C1 segment of cervical spinal cord (tissue), 14 donors: ENCODE results near the gene TSC1.

Source experiments
- DNase-seq, 14 donors: peaks; one replicate each; lab custom pipeline; 2025; lab: John Stamatoyannopoulos, UW

Gene TSC1

GRCh38 chr9:132937463-132937901 lies 6.9 kb downstream of the TSC1 start:
- DNase-seq, result no peak

GRCh38 chr9:132935026-132935425 lies 9.4 kb downstream of the TSC1 start:
- DNase-seq, result no peak

GRCh38 chr9:132931178-132931735 lies 13.2 kb downstream of the TSC1 start:
- DNase-seq, result no peak

- no peak for DNase-seq
Measured at GRCh38 chr9:132927704-132928103, 16.7 kb downstream of the TSC1 start.

GRCh38 chr9:132923346-132923902 lies 21.0 kb downstream of the TSC1 start:
- DNase-seq, result no peak

- DNase-seq, result no peak
Measured at GRCh38 chr9:132919614-132920268, 24.7 kb downstream of the TSC1 start.

- no peak for DNase-seq
Measured at GRCh38 chr9:132914924-132915323, 29.5 kb downstream of the TSC1 start.

- no peak for DNase-seq
Measured at GRCh38 chr9:132912131-132912530, 32.3 kb downstream of the TSC1 start.

- no peak for DNase-seq
Measured at GRCh38 chr9:132910376-132910775, 34.0 kb downstream of the TSC1 start.

GRCh38 chr9:132909311-132909710 lies 35.1 kb downstream of the TSC1 start:
- no peak for DNase-seq

- no peak for DNase-seq
Measured at GRCh38 chr9:132908635-132909034, 35.8 kb downstream of the TSC1 start.

GRCh38 chr9:132905726-132906125 lies 38.7 kb downstream of the TSC1 start:
- no peak for DNase-seq

GRCh38 chr9:132903574-132904492 lies 40.6 kb downstream of the TSC1 start:
- DNase-seq, result no peak

GRCh38 chr9:132901858-132902831 lies 42.3 kb downstream of the TSC1 start:
- peak in 12 of 14 donors; percentile 14 to 69 (median 60) for DNase-seq

GRCh38 chr9:132898051-132898450 lies 46.4 kb downstream of the TSC1 start:
- DNase-seq, result peak in 1 of 14 donors; percentile 81

GRCh38 chr9:132896906-132897305 lies 47.5 kb downstream of the TSC1 start:
- peak in 12 of 14 donors; percentile 31 to 68 (median 59) for DNase-seq

- DNase-seq, result no peak
Measured at GRCh38 chr9:132896264-132896663, 48.2 kb downstream of the TSC1 start.

- DNase-seq, result no peak
Measured at GRCh38 chr9:132894862-132895835, 49.3 kb downstream of the TSC1 start.

GRCh38 chr9:132894346-132894745 lies 50.1 kb downstream of the TSC1 start:
- DNase-seq, result no peak

- no peak for DNase-seq
Measured at GRCh38 chr9:132892400-132892799, 52.0 kb downstream of the TSC1 start.
